HEK293T (cell line): ENCODE results near the gene TAOK3.

Experiments
- FOXM1 ChIP-seq: fragments of 450-650 bp; IDR thresholded peaks from 2 replicates; pipeline ENCODE4 v1.6.1; 2017; ENCODE audit warnings: mild to moderate bottlenecking, borderline replicate concordance
- SUZ12 ChIP-seq: fragments of 450-650 bp; IDR thresholded peaks from 2 replicates; pipeline ENCODE4 v1.6.1; 2016; ENCODE audit warnings: mild to moderate bottlenecking

GRCh38 chr12:118302053-118302452 lies 70.7 kb downstream of the TAOK3 start:
- no peak for TF ChIP-seq FOXM1
- no peak for TF ChIP-seq SUZ12
